GM19328 (cell line): Measurements from ENCODE around the gene SSH2.
"Not testable (repeated sequence)": the region's sequence is repeated elsewhere in the genome, so short reads cannot be mapped to it uniquely, and the experiment has no call there.

Experiments
- ATAC-seq: cut with Tn5 transposase; IDR thresholded peaks from one replicate; pipeline ENCODE4 v1.9.1; 2021; ENCODE audit warnings: mild to moderate bottlenecking, moderate library complexity; ENCODE audit not compliant: unreplicated experiment

SSH2 gene

GRCh38 chr17:29929006-29929532 lies 959 bp downstream of the SSH2 start:
- ATAC-seq = no peak

GRCh38 chr17:29927546-29927945 lies 2.5 kb downstream of the SSH2 start:
- ATAC-seq = no peak

- no peak for ATAC-seq
Measured at GRCh38 chr17:29924786-29925185, 5.2 kb downstream of the SSH2 start.

GRCh38 chr17:29918922-29919856 lies 10.8 kb downstream of the SSH2 start:
- ATAC-seq = no peak

GRCh38 chr17:29918016-29918415 lies 12.0 kb downstream of the SSH2 start:
- ATAC-seq = no peak

- ATAC-seq = no peak
Measured at GRCh38 chr17:29914819-29915537, 15.1 kb downstream of the SSH2 start.

- no peak for ATAC-seq
Measured at GRCh38 chr17:29911641-29912177, 18.3 kb downstream of the SSH2 start.

- ATAC-seq = no peak
Measured at GRCh38 chr17:29909236-29910003, 20.6 kb downstream of the SSH2 start.

GRCh38 chr17:29906969-29907368 lies 23.1 kb downstream of the SSH2 start:
- no peak for ATAC-seq

GRCh38 chr17:29905879-29906167 lies 24.2 kb downstream of the SSH2 start:
- no peak for ATAC-seq

GRCh38 chr17:29905086-29905878 lies 24.7 kb downstream of the SSH2 start:
- no peak for ATAC-seq

- ATAC-seq = no peak
Measured at GRCh38 chr17:29903471-29903870, 26.6 kb downstream of the SSH2 start.

- not testable (repeated sequence) for ATAC-seq
Measured at GRCh38 chr17:29897136-29897535, 32.9 kb downstream of the SSH2 start.

- no peak for ATAC-seq
Measured at GRCh38 chr17:29892201-29892600, 37.8 kb downstream of the SSH2 start.

GRCh38 chr17:29891131-29891530 lies 38.9 kb downstream of the SSH2 start:
- ATAC-seq = no peak

- no peak for ATAC-seq
Measured at GRCh38 chr17:29885031-29885640, 44.9 kb downstream of the SSH2 start.

GRCh38 chr17:29883497-29883896 lies 46.5 kb downstream of the SSH2 start:
- no peak for ATAC-seq

- no peak for ATAC-seq
Measured at GRCh38 chr17:29881256-29881655, 48.8 kb downstream of the SSH2 start.

GRCh38 chr17:29880031-29880430 lies 50.0 kb downstream of the SSH2 start:
- no peak for ATAC-seq
